COLO668 (cell line): Measurements from ENCODE around the gene CTDNEP1.
"Not testable (repeated sequence)": the region's sequence is repeated elsewhere in the genome, so short reads cannot be mapped to it uniquely, and the experiment has no call there.

ENCODE experiments used
- DNase-seq: peaks from one replicate; lab custom pipeline; 2025; ENCODE audit not compliant: unreplicated experiment; lab: John Stamatoyannopoulos, UW

CTDNEP1 gene

DNA sequence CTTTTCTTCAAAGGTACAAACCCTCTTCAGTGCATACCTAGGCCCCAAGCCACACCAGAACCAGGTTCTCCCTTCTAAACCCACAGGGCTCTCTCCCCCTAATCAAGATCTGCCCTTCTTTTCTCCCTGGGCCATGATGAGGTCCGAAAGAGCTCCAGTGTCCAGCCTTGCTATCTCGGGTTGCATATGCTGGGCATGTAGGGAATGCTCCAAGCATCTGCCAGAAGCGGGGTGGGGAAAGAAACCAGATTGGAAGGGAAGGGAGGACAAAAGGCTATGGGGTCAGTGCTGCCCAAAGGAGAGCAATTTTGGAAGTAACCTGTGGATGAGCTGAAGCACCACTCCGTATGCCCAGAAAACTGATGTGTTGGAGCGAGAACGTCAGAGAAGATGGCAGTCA, 2.3 kb downstream of the CTDNEP1 start:
- DNase-seq: no peak

DNA sequence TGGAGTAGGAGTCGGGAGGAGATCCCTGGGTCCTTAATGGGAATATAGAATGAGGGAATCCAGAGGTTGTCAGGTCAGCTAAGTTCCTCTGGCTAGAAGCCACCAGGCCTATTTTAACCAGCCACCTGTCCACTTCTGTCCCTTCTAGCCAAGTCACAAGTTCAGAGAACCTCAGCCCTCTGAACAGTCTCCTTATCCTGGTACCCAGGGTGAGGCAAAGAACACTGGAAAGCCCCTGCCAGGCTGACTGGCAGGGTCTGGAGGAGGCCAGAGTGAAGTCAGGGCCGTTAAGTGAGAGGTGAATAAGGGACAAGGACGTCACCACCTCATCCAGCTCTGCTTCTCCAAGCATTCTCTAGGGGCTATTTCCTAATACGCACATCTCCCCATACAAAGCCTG, 2.7 kb downstream of the CTDNEP1 start:
- DNase-seq: no peak

DNA sequence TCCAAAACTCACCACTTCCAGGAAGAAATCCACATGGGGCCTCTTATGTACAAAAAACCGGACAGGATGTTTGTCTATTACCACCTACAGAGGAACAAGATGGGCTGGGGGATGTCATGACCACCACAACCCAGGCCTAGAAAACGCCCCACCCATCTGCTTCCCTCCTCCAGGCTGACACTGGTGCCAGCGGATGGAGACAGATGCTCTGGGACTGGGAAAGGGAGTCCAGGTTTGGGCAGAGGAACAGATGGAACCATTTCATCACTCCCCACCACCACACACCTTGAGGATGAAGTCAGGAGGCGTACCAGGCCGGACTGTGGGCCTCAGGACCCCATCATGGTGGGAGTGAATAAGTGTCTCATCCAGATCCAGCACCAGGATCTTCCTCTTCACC, 4.8 kb downstream of the CTDNEP1 start:
- no peak for DNase-seq

DNA sequence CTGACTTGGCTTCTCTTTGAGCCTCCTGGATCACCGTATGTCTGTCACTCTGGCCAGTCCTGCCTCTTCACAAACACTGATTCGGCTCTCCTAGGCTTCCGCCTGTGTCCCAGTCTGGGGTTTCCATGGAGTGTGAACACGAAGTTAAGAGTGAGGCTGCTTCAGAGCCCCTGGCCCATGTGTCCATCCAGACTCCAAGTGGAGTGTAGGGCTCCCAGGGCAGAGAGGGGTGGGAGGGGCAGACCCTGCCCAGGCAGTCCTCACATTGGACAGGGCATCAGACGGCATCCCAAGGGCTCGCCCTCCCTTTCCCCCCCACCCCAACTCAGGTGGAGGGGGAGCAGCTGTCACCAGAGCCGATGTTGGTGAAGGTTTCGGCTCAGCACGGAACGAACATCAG, 7.7 kb downstream of the CTDNEP1 start:
- not testable (repeated sequence) for DNase-seq

DNA sequence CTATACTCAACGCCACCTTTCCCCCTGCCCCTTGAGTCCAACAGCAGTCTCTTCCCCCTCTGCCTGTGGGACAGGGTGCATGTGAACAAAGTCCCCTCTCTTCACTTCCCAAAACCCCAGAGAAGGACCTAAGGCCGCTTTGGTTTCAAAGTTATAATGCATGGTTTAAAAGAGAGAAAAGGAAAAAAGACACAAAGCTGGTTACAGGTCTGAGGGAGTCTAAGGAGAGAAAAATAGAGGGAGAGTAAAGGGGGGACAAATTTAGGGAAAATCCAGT, 8.1 kb downstream of the CTDNEP1 start:
- DNase-seq: no peak

DNA sequence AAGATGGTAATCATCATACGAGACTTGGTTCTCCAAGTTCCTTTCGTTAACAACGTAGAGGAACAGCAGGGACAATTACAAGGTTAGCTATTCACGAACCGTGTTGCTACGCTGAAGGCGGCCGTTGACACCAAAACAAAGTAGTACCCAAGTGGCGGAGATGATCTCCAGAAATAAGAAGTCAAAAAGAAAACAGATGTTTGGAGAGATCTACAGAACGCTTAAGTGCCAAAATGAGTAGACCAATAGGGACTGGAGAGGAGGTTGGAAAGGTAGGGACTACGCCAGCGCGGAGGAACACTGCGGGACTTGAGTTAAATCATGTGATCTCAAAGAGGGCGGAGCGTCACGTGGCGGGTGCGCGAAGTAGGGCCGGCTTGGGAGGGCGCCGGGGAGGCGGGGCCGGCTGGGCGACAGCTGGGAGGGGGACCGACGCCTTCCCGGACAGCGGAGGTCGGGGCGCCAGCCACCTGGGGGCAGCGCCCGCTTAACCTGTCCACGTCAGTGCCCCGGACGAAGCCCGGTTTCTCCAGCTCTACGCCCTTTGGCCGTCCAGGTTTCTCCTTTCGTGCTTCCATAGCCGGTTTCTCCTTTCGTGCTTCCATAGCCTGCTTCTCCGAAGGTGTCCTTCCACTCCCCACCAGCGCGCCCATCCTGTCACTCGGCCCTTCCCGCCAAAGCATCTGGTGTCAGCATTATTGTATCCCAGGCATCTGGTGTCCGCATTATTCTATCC, 8.6 kb downstream of the CTDNEP1 start:
- DNase-seq: peak; percentile 94

DNA sequence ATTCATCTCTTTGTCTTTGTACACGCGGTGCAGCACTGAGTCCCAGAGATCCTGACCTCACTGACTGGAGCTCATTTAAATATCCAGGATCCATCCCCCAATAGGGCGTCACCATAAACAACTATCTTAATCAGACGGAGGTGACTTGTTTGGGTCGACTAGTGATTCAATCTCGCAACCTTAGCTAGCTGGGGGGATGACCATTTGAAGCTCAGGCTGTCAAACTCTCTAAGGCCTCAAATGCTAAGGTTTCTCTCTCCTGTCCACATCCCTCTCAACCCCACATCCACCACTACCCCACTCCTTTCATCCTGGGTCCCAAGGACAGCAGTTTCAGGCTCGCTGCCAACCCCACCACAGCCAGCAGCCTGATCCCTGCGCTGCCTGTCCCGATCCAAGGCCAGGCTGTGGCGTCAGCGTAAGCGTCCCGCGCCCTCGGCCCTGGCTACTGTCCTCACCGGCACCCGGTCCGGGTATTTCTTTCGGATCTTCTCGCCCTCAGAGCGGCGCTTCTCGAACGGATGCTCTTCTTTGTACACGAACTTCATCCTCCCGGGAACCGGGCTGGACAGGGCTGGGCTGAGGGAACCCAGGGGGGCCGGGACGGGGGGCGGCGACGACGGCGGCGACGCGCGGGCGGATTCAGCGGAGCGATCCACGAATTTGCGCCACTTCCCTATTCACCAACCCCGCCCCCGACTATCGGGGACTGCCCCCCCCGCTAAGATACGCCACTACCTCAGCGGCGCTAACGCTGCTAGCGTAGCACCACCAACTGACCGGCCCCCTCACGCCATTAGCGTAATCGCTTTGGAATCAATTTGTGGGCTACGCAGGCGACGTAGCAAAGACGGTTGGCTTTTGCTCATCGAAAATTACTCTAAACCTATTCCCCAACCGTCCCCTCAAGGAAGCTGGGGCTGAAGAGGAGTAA, 9.5 kb downstream of the CTDNEP1 start, which contains the start of gene GABARAP:
TSS of gene GABARAP (minus strand) at position 667 of the 934 bp plus-strand sequence. CDS start at position 548, 119 bp downstream.
- peak; percentile 82 for DNase-seq

DNA sequence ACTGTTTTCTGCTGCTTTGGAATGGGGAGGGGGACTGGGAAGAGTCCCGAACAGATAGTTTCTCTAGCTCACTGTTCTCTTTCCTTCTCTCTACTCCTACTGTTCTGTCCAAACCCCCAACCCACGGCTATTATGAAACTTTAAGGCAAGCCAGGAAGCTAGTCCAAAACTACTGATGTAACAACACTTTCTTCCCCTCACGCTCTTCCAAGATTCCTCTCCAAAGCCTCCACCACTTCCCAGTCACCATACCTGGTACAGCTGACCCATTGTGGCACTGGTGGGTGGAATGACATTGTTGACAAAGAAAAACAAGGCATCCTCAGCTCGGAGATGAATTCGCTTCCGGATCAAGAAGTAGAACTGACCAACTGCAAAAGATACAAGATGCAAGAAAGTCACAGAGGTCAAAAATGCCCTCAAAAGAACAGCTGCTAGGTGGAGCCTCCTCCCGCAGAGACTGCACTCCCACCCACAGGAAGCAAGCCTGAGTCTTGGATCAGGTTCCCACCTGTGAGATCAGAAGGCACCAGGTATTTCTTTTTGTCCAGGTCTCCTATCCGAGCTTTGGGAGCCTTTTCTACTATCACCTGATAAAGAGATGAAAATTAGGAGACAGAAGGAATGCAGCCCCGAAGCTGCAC, 10.3 kb downstream of the CTDNEP1 start:
- DNase-seq: peak; percentile 26

DNA sequence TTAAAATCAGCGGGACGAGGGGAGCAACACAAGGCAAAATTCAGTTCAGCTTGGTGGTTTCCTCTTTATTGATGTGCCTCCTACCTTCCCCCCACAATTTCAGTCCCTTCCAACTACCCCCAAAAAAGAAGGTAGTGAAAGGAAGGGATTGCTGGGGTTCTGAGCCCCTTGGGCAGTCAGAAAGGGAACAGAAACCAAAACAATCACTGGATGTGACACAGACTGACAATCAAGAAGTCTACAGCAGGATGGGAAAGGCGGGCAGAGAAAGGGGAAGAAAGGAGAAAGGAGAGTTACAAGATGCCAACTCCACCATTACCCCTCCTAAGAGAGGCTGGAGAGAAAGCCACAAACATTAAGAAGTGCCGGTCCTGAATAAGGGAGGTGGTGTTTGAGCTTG, 11.2 kb downstream of the CTDNEP1 start:
- DNase-seq: no peak

DNA sequence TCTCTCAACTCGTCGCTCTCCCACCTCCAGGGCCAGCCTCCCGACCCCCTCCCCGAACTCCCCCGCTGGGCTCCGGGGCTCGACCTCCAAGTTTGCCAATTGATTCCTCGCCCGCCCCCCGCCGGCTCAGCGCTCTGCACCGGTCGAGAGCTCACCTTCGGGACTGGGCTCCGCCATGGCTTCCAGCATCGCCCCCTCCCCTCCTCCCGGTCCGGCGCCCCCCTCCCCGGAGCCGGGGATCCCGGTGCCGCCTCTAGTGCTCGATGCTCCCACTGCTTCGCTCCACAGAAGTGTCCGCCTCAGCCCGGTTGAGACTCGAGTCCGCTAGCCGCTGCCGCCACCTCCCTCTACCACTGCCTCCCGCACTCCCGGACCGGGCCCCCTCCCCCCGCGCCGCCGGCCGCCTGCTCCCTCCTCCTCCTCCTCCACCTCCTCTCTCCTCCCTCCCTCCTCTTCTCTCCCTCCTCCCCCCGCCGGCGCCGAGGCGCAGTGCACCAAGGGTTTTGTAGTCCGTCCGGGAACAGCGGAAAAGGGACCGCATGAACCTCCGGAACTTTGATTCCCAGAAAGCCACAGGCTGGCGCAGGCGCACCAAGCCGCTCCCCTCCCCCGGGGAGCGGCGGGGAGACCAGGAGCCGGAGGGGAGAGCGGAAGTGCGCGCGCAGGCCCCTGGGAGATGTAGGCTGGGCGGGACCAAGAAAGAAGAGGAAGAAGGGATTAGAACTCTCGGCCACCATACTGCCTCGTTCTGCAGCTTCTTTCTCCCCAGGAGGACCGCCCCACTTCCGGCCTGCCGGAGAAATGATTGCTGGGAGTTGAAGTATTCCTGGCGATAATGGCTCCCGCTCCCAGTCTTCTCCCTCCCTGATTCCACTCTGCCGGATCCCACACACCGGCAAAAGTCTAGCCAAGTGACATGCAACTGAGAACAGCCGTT, 12.2 kb downstream of the CTDNEP1 start, which contains the start of gene PHF23:
TSS of gene PHF23 (minus strand) at position 367 of the 937 bp plus-strand sequence. CDS start at position 189, 178 bp downstream.
- DNase-seq: peak; percentile 96

DNA sequence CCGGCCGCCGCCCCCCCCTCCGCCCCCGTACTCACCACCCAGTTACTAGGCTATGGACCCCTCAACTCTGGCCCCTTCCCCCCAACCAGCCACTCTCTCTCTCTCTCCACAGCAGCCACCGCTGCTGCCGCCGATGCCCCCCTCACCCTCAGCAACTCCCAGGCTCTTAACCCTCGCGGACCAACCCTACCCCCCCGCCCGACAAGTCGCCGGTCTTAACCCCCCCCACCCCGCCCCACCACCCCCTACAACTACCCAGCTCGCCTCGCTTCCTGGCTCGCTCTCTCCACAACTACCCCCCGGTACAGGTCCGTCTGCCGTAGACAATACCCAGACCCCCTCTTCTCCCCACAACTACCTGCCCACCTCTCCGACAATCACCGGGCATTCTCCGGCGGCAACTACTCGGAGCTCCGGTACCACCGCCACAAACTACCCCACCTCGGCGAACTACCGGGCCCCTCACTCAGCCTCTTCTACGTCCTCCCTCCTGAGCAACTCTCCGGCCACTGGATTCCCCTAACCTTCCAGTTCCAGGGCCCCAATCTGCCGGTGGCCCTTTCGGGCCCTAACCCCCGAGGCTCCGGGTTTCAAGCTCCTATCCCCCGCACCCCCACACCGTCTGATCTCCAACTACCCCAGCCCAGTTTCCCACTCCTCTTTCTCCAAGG, 13.0 kb downstream of the CTDNEP1 start:
- peak; percentile 22 for DNase-seq

DNA sequence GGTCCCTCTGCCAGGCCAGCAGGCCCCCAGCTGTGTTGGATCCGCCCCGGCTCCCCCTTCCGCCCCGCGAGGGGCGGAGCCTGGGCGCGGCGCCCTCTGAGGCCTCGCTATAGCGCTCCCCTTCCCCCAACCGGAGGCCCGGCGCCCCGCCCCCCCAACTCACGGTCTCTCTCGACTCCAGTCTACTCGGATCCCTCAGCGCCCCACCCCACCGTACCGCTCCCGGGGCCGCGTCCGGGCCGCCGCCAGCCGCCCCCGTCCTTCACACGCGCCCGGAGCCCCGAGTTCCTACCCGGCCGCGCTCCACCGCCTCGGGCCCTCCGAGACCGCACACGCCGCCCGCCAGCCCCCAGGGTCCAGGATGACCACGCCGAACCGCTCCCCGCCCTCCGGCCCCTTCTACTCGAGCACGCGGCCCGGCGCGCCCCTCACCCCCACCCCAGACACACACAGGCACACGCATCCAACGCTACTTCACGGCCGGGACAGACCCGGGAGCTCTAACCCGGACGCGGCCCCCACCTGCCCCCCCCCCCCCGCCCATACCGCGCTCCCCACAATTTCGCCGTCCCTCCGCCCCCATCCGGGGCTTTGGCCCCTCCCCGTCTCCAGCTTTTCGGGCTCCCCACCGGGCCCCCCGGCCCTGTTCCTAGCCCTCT, 13.6 kb downstream of the CTDNEP1 start:
- peak; percentile 64 for DNase-seq

DNA sequence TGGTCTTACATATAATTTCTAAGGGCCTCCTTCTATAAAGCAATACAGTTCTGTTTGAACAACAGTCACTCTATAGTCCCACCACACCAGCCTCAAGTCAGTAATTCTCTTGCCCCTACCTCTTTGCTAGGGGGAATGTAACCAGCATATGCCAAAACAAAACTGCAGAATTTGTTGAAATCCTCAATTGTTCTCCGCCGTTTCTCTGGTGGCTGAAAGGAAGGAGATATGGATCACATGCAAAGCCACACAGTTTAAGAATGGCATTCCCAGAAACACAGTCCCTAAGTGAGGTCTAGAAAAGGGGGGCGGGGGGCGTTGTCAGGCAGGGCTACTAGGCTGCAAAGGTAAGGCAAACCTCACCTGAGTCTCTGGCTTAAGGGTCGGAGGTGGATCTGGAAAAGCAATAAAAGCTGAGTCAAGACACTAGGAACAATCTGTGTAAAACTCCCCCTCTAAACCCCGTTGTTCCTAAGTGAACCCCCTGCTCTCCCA, 14.2 kb downstream of the CTDNEP1 start:
- DNase-seq: no peak

DNA sequence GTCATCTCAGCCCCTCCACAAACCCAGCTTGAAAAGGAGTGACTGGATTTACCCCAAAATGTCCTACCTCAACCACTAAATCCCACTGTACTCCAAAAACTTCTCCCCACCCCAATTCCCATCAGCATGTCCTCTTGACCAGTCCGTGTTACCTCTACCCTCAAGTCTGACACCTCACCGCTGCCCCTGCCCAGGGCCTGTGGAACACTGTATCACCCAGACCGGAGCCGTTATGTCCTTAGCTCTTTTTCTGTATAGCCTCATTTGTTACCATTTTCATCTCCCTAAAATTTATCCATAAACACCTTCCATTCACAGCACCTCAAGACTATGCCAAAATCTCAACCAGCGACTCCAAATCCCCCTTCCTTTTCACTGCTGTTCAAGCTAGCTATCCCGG, 14.7 kb downstream of the CTDNEP1 start:
- DNase-seq: no peak

DNA sequence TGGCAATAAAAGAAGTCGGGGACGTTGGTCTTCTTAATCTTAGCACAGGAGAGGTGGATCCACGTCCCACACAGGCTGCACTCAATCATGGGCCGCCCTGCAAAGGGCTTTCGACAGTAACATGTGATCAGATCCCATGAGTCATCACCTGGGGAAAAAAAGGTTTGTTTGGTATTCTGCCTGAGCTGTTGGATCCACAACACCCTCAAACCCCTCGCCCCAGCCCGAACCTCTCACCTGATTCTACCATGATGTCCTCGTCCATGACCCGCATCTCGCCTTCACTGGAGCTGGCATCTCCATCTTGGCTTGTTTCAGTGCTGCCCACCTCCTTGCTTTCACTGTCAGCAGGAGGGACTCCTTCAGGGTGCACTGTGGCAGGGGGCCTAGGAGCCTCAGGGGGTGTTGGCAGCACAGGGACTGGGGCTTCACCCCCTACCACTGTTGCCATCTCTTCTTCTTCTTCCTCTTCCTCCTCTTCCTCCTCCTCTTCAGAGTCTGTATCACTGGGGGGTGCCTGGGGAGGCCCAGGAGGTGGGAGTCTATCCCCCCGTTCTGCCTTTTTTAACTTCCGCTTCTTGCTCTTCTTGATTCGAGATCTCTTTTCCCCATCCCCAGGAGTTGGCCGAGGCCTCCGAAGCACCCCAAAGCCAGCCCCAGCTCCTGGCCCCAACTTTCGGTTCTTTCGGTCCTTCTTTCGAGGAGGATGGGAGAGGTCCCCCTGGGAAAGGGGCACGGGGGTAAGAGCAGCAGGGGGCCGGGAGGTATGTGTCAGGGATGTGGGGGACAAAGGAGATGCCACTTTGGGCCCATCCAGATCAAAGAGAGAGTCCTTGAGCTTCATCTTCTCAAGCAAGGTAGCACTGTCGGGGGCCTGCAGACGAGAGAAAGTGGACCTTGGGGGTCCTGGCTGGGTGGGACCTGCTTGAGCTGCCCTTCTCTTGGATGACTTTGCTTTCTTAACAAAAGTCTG, 15.6 kb downstream of the CTDNEP1 start:
- DNase-seq: no peak

DNA sequence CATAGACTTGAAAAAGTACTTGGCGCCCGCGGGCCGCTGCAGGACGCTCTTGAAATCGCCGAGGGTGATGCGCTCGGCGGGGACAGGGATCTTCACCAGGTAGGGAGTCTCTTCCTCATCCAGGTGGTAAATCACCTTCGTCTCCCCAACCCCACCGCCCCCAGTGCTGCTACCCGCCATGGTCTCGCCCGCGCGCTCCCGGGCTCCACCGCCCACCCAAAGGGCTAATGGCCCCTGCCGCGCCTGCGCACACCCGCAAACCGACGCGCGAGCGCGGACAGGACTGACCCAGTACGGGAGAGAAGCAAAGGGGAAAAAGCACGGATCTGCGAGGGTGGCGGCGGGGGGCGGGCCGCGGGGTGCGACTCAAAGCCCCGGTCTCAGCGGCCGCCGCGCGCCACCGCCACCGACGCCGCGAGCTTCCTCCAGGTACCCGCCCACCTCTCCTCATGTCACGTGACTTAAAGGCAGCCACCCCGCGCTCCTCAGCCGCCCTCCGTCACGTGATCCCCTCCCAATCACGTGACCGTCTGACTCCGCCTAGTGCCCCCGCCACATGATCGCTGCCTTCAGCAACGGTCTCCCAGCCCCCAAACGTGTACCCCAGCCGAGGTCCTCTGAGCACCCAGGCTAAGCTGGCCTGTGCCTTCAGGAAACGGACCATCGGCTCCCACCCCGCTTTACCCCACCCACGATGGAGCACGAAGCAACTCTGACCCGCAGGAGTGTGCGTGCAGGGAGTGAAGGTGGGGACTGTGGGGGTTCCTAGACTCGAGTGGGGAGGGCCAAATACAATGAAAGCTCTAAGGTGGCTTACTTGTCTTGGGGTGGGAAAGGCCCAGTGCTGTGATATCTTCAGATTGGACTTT, 17.2 kb downstream of the CTDNEP1 start, which contains the start of gene DVL2:
TSS of gene DVL2 (minus strand) at position 435 of the 869 bp plus-strand sequence. CDS start at position 180, 255 bp downstream.
- peak; percentile 87 for DNase-seq

DNA sequence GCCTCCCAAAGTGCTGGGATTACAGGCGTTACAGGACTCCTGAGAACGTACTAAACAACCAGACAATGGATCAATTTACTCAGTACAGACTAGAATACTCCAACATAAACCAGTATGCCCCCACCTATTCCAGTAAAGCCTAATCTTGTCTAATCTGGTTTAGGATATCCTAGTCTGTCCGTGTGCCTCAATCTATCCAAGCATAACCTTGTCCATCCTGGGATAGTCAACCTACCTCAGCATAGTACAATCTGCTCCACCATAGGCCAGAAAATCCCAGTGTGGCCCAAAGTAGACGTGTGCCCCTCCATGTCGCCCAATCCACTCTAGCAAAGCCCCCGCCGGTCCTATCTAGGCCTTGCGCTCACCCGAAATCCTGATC, 17.8 kb downstream of the CTDNEP1 start:
- DNase-seq: no peak
